Upper lobe of left lung (tissue), 6 donors: ENCODE results near the gene PRAME. TPM values are rescaled to one million over a fixed set of nuclear protein-coding genes. Genes with fewer than 3 reads are reported as not detected.

Experiments used
- ATAC-seq, 2 donors: fragments of 200-7000 bp; cut with Tn5 transposase; one replicate each; pipeline ENCODE4 v1.9.1; 2022; ENCODE audit warnings: mild to moderate bottlenecking in 2 of 2, moderate library complexity in 2 of 2; ENCODE audit not compliant: low FRiP score in 2 of 2
- DNase-seq, 2 donors: peaks; one replicate each; pipeline ENCODE4 v3.0.0-alpha.2; 2019 to 2020
- H3K27ac ChIP-seq, 4 donors: fragments of 200-600 bp; sonication (generic); one replicate each; pipeline ENCODE4 v1.5.1; 2016 to 2019
- H3K27me3 ChIP-seq, 4 donors: fragments of 200-600 bp; sonication (generic); one replicate each; pipeline ENCODE4 v1.5.1; 2017 to 2019
- H3K36me3 ChIP-seq, 4 donors: fragments of 200-600 bp; sonication (generic); one replicate each; pipeline ENCODE4 v1.5.1; 2016 to 2019
- H3K4me1 ChIP-seq, 4 donors: fragments of 200-600 bp; sonication (generic); one replicate each; pipeline ENCODE4 v1.5.1; 2018 to 2019
- H3K4me3 ChIP-seq, 4 donors: fragments of 200-600 bp; sonication (generic); one replicate each; pipeline ENCODE4 v1.5.1; 2017 to 2019; ENCODE audit warnings: mild to moderate bottlenecking in 2 of 4, moderate library complexity in 1 of 4
- H3K9me3 ChIP-seq, 4 donors: fragments of 200-600 bp; sonication (generic); one replicate each; pipeline ENCODE4 v1.5.1; 2018 to 2019
- CTCF ChIP-seq, 6 experiments: fragments of 450-650 bp in 4 of 6; fragments of 200-600 bp in 2 of 6; sonication (generic) in 2 of 6; IDR thresholded peaks; one replicate each; pipeline ENCODE4 v1.5.1; 2016 to 2019; ENCODE audit warnings: antibody characterized with exemption in 6 of 6
- EP300 ChIP-seq, 4 donors: sonication (generic); formaldehyde crosslinking; IDR thresholded peaks; one replicate each; pipeline ENCODE4 v1.5.1; 2017; ENCODE audit warnings: antibody characterized with exemption in 4 of 4, control low read depth in 2 of 4
- POLR2A ChIP-seq, 4 donors: fragments of 450-650 bp; IDR thresholded peaks; one replicate each; pipeline ENCODE4 v1.5.1; 2016 to 2017; ENCODE audit warnings: antibody characterized with exemption in 4 of 4, mild to moderate bottlenecking in 2 of 4
- POLR2AphosphoS5 ChIP-seq, 2 donors: sonication (generic); formaldehyde crosslinking; IDR thresholded peaks; one replicate each; pipeline ENCODE4 v1.5.1; 2017; ENCODE audit warnings: antibody characterized with exemption in 2 of 2
- WGBS, 2 donors: methylation state at CpG; one replicate each; pipeline ENCODE4 v1.1.5; 2017 to 2018; 5-methylcytosine and 5-hydroxymethylcytosine counted together
- small RNA-seq, 4 donors: library from RNA; depleted of rRNA; stranded (forward); fragments of <200 nt; gene quantifications; one replicate each; pipeline ENCODE3, GENCODE V24; 2016
- total RNA-seq, 6 donors: library from RNA; depleted of rRNA in 4 of 6; stranded (reverse); fragments of >200 nt in 4 of 6; gene quantifications; one replicate each; pipeline versions ENCODE4 v1.1.0 to v1.2.1, GENCODE V29; 2016 to 2021
- donor health status: DM: no; HTN: no; CAD: no; lungs with moderate emphysema.
- donor health status: DM: no; HTN: yes; CAD: no; lungs with severe emphysema.

The PRAME gene
- total RNA-seq, 6 donors from 2014 or later = 1.3 to 3.5 TPM; not detected in 4

- WGBS, 2 donors = 92 to 100% methylated on average over 1 of the region's 1 CpG
- DNase-seq (no peak), ATAC-seq (no peak)
- Histone ChIP-seq H3K27me3 (no peaks in the 10 kb centered on the region), H3K9me3 (peaks cover 0 to 14% (median 7%) of the 10 kb centered on the region in 4 donors), H3K36me3 (no peaks in the 10 kb centered on the region), H3K4me3 (no peak overlapping the region), H3K27ac (no peak overlapping the region), H3K4me1 (peaks cover 0 to 11% (median 2%) of the 10 kb centered on the region in 4 donors)
- TF ChIP-seq POLR2AphosphoS5 (IDR thresholded peaks at IDR 0.05) = no peak
- TF ChIP-seq CTCF (IDR thresholded peaks at IDR 0.05) = no peak
- TF ChIP-seq POLR2A (IDR thresholded peaks at IDR 0.05) = no peak
- TF ChIP-seq EP300 (IDR thresholded peaks at IDR 0.05) = no peak
Measured at GRCh38 chr22:22506736-22507135, 52.3 kb downstream of the PRAME start.

GRCh38 chr22:22498267-22498666, 60.8 kb downstream of the PRAME start:
- Histone ChIP-seq H3K4me1 (no peaks in the 10 kb centered on the region), H3K36me3 (no peaks in the 10 kb centered on the region), H3K27me3 (no peaks in the 10 kb centered on the region), H3K27ac (no peak overlapping the region), H3K4me3 (no peak overlapping the region), H3K9me3 (no peaks in the 10 kb centered on the region)
- DNase-seq = no peak
- WGBS, 2 donors = 83 to 86% methylated on average over 2 of the region's 2 CpGs
- ATAC-seq = no peak
- TF ChIP-seq CTCF (IDR thresholded peaks at IDR 0.05) (no peak), POLR2A (IDR thresholded peaks at IDR 0.05) (no peak), POLR2AphosphoS5 (IDR thresholded peaks at IDR 0.05) (no peak), EP300 (IDR thresholded peaks at IDR 0.05) (no peak)

Small RNA genes within 50 kb of the gene (small RNA-seq; reads per million reads assigned to genes)
- 0 reads per million in 4 donors for gene IGLV2-34

Other genes with a start within 250 kb of the PRAME start
- under 1 TPM in 5 of 6 donors, not detected in 1; 0.22 to 0.98 (median 0.44) TPM for gene ZNF280B, start 50.5 kb downstream of the PRAME start, total RNA-seq
- gene ZNF280A, start 39.0 kb downstream of the PRAME start, total RNA-seq = not detected
- gene GGTLC2, start 85.3 kb upstream of the PRAME start, total RNA-seq = 1 to 10 TPM in 3 of 6 donors, under 1 TPM in 1, not detected in 2; 0.89 to 5.3 (median 4.3) TPM